Activated CD4-positive, alpha-beta T cell treated with anti-CD3 and anti-CD28 coated beads, Interleukin-2, amount 50 U/mL, for 1 hour (primary cell): Measurements from ENCODE around the gene B3GAT2.

ENCODE experiments used
- DNase-seq: peaks from one replicate; pipeline ENCODE4 v3.0.0-alpha.2; 2020

The B3GAT2 gene

DNA sequence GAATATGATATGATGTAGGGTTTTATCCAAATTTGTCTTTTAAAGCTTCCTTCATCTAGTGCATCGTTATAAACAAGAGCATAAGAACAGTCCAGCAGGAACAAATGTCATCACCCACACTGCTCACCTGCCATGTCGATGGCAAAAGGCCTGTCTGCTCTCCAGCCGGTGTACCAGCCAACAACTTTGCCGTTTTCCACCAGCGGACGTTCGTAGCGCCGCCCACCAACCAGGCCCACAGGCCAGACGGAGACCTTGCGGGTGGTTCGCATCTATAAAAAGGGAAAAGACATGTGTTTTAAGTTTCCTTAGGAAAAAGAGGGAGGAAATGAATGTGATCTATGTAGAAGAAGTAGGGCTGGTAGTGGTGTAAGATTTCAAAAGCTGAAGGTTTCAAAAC, 62.9 kb downstream of the B3GAT2 start:
- no peak for DNase-seq

DNA sequence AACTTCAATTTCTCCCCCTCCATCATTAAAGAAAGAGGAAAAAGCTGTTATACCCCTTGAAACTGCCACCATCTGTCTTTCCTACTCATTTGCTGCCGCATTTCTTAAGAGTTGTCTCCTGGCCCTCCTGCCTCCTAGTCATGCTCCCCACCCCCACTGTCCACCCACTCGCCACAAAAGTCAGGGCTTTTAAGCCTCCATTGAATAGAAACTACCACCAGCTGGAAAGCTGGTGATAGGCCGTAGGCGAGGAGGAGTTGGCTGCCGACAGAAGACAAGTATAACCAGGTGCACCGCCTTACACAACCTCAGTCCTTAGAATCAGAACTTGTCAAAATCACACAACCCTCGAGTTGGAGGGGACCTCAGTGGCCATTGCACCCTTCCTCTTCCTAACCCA, 67.6 kb downstream of the B3GAT2 start:
- no peak for DNase-seq

DNA sequence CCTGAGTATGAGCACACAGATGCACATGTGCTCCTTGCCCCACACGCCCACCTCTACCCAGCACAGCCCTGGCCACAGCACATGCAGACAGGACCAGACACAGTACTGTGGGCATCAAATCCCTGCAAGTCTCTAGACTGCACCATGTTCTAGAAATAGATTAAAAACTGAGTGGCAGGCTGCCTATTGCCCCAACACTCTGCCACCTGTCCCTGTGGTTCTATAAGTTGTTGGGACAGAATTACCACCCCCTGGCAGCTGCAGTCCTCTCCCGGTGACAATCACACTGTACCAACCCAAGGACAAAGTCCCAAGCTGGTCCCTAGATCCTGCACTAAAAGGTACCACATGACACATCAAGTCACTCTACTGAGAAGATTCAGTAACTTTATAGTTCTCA, 70.2 kb downstream of the B3GAT2 start:
- DNase-seq, result no peak

DNA sequence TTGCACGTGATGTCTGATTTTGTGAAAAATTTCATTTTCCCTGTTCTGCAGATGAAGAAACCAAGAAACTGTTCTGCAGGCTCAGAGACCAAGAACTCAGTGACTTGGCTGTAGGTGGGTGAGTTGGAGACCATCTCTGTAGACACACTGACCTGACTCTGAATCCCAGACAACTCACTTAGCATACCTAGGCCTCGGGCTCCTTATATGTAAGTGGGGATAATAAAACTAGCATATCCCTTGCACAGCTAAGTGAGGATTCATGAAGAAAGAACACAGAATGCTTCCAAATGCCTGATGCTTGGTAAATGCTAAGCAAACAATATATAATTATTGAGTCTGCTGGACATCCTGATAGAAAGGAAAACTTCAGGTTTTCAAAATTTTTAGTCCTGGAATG, 70.8 kb downstream of the B3GAT2 start:
- DNase-seq, result no peak

DNA sequence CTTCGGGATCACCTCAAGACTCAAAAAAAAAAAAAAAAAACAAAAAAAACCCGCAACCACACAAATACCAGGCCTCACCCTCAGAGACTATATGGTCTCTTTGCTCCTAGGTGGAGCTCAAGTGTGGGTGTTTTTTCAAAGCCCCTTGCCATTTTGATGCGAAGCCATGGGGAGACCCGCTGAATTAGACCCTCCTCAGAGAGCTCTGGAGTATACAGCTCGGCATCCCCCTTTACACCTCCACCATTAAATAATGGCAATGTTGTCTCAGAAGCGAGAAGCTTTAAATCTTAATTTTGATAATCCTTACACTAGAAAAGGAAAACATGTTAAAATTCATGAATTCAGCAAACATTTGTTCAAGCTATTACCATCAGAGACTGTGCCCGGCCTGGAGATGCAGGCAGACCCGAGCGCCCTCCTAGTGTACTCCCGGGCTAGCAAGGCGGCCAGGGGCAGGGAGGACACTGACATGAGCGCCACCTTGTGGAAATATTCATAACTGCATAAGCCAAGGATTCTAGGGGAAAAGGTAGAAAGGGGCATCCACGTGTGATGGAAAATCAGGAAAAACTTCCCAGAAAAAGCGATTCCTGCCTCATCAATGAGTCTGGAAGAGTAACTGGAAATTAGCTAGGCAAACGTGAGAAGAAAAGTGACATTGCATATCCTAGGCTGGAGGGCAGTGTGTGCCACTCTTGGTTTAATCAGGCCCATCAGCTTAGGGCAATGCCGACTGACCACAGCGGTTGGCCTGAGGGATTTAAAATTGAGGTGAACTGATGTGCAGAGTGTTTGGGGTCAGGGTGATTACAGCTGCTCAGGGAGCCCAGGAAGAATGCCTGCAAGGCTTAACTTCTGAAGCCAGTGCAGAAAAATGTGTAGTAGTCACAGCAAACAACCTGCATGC, 72.5 kb downstream of the B3GAT2 start:
- peak; percentile 30 for DNase-seq

DNA sequence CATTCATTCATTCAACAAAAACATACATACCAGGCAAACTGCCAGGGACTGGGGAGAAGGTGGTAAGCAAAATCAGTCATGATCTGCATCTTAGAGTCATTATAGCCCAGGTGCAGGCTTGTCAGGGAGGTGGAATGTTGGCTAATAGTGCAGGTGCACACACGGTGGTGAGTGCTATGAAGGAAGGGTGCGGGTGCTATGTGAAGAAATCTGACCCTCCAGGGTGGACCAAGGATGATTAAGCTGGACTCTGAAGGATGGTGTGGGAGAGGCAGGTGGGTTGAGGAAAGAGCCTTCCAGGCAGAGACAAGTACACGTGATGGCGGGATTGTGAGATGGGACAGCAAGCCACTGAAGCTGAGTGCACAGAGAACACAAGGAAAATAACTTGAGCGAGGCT, 77.4 kb downstream of the B3GAT2 start:
- no peak for DNase-seq

DNA sequence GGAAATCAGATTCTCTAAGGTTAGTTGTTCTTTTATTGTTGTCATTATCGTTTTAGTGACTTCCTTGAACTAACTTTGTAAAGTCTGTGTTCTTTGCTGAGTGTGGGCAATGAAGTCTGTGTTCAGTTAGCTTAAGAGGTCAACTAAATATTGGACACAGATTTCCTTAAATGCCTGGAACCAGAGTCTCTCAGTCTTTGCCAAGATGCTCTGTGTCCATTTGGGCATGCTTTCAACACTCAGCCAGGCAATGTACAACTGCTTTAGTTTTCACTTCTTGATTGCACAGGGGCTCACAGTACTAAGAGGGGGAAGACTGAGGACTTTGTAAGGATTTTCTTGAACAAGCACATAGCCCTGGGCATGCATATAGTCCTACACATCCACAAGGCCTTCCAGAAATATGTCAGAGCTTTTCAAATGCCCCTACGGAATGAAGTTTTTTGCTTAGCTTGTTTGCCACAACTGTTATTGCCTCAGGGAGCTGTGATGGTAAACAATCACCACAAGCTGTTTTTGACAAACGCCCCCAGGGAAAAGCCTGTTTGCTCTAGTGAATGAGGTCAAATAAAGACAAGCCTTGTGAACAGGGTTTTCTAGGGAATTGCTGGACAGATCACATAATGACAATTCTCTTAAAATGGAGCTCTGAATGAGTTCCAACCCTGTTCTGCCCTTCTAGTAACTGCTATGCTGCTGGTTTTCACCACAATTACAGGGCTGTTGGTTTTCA, 82.5 kb downstream of the B3GAT2 start:
- DNase-seq, result no peak

DNA sequence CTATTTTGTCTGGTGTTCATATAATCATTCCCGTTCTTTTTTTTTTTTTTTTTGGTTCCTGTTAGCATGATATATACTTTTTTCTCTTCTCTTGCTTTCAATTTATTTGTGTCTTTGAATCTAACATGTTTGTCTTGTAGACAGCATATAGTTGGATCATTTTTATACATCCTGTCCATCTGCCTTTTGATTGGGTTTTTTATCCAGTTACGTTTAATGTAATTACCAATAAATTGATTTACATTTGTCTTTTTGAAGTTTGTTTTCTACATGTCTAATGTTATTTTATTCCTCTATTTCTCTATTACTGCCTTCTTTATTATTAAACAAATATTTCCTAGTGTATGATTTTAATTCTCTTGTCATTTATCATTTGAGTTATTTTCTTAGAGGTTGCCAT, 84.4 kb downstream of the B3GAT2 start:
- no peak for DNase-seq

DNA sequence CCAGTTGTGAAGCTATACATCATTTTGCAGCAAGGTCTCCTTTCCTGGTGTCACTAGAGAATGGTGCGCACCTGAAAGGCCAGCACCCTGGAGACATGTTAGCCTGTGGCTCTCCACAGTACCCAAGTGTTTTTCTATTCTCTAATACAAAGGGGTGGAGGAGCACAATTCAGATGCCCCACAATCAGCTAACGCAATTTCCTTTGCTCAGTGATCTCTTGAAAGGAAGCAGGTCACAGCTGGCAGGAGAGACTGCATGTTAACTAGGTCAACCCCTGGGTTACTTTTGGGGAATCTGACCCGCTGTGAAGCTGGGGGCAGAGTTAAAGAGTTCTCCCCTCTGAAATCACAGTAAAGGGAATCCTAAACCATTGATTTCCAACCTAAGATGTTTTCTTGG, 92.5 kb downstream of the B3GAT2 start:
- no peak for DNase-seq

DNA sequence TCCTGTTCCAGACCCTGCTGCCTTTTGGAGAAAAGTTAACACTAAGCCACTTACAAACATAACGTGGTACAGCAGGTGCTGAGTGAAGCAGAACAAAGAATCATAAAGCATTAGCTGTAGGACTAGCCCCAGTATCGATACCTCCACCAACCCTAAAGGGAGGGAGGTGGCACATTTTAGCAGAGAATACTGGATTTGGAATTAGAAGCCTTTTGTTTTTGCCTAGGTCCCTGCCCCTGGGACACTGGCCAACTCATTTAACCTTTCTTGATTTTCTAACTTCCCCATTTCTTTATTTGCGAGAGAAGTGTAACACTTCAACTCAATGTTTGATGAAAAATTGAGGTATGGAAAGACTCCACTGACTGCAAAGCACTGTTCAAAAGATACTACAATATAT, 93.5 kb downstream of the B3GAT2 start:
- DNase-seq, result no peak

DNA sequence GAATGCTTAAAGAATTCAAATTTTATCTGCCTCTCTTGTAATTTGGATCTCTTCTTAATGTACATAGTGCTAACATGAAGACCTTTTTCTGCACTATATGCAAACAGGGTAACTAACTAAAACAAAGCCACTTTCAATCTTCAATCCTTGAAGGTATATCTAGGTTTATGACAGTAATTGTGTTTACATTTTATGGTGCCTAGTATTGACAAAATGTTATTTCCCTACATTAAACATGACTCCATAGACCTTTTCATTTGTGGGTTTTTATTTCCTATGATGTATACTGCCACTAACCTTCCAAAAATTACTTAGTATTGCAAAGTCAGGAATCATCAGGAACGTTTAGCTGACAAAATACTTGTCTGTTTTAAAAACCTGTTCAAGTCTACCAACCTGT, 95.9 kb downstream of the B3GAT2 start:
- no peak for DNase-seq

DNA sequence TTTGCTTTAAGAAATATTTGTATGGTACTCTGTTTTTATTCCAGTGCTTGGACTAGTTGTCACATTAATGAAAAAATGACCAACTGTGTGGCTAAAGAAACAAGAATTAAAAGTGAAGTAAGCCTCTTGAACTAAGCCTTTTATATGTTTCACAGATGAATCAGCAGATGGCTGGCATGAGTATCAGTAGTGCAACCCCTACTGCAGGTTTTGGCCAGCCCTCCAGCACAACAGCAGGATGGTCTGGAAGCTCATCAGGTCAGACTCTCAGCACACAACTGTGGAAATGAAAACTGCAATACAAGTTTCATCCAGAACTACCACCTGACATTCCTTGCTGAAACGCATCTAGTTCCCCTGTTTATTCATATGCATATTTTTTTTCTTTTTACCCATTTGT, 96.8 kb downstream of the B3GAT2 start:
- no peak for DNase-seq

DNA sequence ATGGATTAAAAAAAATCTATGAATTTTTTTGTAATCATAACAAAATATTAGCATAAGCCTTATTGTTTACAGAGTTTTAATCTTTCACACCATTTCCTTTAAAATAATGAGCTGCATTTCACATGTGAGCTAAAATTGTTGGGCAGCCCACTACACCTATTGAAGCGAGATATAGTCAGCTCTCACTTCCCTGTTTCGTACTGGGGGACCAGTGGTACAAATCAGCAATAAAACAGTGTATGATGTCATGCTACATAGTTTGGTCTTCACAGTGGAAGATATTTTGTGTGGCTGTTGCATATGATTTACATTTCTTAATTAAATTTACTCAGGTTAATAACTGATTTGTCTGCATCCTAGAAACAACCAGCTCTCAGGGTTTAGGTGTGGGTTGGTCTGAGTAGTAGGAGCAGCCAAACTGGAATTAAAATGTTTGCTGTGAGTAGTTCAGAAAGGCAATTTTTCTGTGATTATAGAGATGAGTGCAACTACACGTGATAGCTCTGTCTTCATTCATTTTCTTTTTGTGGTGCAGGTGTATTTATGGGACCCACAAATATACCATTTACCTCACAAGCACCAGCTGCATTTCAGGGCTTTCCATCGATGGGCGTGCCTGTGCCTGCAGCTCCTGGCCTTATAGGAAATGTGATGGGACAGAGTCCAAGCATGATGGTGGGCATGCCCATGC, 99.3 kb downstream of the B3GAT2 start:
- DNase-seq, result no peak

DNA sequence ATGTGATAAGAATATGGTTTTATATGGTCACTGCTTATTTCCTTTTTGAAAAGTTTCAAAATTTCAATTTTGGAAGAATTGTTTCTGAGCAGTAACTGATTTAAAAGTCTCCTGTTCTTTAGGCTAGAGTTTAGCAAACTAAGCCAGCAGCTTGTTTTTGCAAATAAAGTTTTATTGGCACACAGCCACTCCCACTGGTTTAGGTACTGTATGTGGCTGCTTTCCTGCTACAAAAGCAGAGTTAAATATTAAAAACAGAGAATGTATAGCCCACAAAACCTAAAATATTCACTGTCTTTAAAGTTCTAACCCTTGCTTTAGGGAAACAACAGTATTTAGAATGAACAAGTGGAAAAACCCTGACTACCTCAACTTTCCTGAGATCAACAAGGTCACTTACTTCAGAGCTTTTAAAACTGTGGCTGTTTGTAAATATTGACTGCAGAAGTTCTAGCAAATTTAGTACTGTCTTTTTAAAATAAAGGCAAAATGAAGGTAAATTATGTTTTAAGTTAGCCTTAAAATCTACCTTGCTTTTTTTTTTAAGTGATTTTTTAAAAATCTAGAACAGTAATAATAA, 104.1 kb downstream of the B3GAT2 start:
- DNase-seq, result no peak

DNA sequence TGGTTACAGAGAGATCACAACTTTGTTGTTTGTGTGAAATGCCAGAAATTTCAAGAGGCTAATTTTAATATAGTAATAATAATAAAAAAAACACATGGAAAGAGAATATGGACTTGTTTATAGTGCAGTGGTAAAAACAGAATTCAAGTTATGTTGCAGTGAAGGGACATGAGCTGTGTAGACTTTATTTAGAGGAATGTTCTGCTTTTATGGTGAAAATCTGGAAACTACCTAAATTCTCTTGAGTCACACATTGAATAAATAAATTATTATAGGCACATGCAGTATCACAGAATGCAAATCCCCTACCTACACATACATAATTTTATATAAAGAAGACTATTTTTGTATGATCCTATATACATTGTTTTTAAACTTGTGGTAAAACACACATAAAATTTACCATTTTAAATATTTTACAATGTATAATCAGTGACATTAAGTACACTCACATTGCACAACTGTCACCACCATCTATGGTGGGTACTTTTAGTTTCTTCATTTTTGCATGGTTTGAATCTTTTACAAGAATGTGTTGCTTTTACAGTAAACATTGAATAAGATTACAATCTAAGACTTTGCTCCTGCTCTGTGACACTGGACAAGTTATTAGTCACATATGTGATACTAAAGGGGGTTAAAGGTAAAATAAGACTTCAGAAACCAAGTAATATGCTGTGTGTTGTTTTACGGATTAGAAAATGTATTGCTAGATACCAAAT, 107.4 kb downstream of the B3GAT2 start:
- no peak for DNase-seq

DNA sequence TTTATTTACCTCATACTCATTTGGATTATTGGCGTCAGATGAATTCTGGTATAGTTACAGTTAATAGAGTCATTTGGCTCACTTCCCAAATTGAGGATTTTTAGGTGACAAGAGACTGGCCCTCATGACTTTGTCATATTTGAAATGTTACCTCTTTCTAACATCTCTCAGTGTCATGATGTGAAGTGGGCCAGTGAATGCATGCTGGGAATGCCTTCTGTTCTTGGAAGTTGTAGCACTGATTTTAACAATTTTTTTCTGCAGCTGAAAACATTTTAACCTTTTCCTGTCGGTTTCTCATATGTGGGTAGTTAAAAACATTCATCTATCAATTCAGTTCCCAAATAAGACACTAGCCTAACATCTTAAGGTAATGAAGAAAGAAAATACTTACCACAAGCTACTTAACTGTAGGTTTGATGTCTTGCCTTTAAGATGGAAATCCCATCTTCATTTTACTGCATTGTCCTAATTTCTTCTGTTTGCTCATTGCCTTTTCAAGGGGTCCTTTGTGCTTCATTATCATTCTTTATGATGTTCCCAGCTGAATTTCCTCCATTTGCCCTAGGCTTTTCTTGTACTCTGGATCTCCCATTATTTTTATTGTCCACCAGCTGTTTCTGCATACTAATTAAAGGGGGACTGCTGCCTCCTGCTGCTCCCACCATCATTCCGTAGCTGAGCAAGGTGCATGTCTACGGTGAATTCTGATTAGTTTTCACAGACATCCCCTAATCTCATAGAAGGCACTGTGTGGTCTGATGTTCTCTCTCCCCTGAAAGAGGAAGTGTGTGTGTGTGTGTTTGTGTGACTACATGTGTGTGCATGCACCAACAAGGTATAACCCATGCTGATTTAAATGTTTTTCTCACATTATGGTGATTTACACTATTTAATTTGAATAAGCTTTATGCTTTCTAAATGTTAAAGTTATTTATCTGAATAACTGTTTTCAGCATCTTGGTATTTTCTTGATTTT, 109.5 kb downstream of the B3GAT2 start:
- no peak for DNase-seq

DNA sequence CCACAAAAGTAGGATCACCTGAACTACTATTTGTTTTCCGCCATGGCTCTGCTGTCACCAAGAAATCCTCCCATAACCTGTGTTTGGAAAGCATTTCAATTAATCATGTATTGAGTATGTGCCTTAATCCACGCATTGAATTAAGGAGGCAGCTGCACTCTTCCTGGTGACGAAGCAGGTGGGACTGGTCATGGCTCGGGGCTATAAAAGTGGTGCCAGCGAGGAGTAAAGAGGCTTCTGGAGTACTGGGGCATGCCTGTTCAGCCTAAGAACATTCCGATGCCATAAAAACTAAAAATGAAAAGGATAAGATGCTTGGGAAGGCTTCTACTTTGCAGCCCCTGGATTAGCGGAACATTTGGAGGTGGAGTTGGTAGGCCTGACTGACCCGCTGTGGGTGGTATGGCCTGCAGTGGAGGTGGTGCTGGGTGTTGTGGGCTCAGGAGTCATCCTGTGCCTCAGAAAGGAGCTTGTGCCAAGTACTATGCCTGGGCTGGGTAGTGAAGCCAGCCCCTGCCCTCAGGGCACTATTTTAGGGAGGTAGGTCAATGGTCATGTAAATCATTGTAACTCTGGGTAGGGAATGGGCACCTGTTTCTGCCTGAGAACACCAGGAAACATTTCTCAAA, 110.5 kb downstream of the B3GAT2 start:
- DNase-seq, result no peak

DNA sequence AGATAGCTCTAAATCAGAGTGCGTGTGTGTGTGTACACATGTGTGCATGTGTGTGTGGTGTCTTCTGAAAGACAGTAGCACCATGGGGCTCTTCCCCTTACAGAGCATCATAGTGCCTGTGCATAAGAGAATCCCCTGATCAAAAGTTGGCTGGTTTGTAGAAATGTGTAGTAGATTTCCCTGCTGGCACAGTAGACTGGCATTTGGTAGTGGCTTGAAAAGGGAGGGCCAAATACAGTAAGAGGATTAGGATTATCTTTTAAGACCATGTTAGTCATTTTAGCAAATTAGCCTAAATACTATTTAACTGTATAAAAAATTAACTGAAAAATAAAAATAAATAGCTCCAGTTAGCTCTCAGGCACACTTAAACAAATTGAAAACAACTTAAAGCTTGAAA, 112.6 kb downstream of the B3GAT2 start:
- no peak for DNase-seq

DNA sequence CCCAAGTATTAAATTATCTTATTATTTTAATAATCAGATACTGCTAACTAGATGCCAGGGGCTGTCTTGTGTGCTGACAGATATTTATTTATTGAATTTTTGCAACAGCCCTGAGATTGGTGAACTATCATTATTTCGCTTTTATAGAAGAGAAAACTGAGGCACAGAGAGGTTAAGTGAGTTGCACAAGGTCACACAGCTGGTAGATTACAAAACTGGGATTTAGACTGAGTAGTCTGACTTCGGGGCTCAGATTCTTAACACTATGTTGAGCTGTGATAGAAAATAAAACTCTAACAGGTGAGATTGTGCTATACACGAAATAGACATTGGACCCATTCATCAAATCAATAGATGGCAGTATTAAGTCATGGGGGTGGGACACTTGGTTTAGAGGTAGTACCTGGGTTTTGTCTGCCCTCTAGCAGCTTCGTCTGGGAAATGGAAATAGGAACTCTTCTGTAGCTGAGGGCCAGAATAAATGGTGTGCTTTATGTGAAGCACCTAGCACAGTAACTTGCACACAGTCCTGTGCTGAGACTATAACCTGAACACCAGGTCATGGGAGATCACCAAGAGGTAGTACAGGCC, 113.4 kb downstream of the B3GAT2 start:
- no peak for DNase-seq

DNA sequence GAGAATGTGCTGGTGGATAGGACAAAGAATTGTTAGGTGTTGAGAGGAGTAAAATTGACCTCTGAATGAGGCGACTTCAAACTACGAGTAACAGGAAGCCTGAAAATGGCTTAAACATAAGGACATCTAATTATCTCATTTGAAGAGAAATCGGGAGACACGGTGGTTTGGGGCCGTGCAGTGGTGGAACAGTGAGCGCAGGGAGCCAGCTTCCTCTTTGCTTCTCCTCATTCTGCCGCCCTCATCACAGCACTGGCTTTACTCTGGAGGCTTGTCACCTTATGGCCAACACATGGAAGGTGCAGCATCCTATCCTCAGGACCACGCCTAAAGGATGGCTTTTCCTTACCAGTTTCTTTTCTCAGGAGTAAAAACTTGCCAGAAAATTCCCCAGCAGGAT, 114.3 kb downstream of the B3GAT2 start:
- DNase-seq, result no peak

DNA sequence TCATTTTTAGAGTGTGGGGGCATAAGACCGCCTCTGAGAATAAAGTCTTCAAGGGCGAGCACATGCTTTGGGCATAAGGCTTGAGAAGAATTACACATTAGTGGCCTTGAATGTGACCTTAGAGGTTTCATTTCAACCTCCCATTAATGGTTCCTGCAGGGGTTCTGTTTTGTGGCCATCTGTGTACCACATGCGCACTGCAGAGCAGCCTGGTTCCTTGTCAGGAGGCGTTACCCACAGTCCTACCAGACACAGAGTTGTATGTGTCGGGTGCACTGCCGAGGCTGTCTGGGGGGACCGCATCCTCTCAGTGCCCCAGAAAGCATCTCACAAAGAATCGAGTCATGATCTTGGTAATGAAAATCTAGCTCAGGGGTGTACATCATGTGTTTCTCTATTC, 115.7 kb downstream of the B3GAT2 start:
- no peak for DNase-seq
